ENCODE results near the gene SPOCK3.
"Not testable (repeated sequence)": the region's sequence is repeated elsewhere in the genome, so short reads cannot be mapped to it uniquely, and the experiment has no call there.

Gene SPOCK3

DNA sequence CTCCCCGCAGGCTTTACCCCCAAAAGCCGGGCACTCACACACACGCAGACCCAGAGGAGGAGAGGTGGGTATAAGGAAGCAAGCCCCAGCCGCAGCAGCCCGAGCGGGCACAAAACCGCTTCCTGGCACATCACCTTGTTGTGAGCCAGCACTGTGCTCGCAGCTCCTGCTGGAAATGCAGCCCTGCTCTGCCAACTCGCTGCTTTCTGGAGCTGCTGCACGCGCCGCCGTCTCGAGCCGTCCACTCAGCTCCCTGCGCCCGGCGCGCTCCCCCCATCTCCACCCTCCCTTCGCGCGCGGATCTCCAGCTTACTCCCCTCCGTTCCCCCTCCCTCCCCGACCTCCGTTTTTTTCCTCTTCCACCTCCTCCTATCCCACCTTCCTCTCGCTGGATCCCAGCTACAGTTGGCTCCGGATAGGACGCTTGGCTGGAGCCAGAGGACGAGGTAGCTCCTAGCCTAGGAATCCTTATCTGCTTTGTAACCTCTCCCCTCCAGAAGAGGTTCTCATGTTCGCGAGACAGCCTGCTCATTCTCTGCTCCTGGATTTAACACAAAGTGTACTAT, at the start of gene SPOCK3:
Gene SPOCK3 (minus strand): TSS at position 179 of the 566 bp plus-strand sequence.
- DNase-seq (ENCODE audit: low spot score): no peak

DNA sequence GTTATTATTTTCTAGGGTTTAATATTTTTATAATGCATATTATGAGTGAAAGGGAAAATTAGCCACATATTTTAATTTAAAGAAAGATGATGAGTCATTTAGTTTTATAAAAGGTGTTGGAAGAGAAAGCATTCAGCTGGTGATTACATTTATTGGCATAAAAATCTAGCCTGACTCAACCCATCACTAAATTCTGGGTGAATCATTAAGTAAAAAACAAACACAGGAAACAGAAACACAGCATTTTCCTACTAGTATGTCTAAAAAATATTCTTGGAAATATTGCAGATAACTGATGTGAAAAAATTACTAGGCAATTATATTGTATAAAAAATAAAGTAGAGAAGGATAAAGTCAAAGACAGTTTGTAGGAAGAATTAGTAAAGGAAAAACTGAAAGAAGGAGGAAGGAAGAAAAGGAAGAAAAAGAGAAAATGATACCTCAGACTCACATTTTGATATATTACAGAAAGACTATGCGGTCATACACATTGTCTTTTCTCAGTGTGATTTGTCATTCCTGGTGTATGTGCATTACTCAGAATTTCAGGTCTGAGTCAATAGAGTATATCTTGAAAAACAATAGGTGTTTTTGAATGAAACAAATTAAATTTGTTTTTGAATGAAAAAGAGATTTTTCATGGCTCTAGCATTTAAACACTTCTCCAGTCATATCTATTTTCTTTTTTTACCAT, 48.0 kb upstream of the SPOCK3 start:
- DNase-seq (ENCODE audit: low spot score): no peak

GRCh38 chr4:167281545-167281944, 47.3 kb upstream of the SPOCK3 start:
- DNase-seq (ENCODE audit: low spot score): not testable (repeated sequence)

DNA sequence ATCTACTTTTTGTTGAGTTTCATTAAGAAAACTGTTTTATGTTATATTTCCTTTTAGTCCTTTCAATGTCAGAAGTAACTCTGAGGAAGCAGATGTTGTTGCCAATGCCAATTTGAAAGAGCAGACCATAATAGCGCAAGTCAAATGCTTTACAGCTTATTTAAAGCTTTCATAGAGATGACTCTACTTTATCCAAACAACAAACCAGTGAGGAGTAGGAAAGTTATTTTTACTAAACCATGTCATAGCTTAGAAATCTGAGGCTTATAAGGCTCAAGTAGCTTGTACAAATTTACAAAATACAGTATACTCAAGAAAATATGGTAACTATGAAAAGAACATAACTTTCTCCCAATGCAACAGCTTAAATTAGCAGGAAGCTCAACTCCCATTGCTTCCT, 40.1 kb upstream of the SPOCK3 start:
- no peak for DNase-seq (ENCODE audit: low spot score)

DNA sequence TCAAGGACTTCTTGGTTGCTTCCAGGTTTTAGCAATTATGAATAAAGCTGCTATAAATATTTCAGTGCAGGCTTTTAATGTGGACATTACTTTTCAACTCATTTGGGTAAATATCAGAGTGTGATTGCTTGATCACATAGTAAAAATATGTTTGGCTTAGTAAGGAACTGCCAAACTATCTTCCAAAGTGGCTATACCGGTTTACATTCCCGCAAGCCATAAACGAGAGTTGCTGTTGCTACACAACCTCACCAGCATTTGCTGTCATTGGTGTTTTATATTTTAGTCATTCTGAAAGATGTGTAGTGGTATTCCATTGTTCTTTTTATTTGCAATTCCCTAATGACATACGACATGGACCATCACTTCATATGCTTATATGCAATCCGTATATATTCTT, 30.9 kb upstream of the SPOCK3 start:
- no peak for DNase-seq (ENCODE audit: low spot score)

DNA sequence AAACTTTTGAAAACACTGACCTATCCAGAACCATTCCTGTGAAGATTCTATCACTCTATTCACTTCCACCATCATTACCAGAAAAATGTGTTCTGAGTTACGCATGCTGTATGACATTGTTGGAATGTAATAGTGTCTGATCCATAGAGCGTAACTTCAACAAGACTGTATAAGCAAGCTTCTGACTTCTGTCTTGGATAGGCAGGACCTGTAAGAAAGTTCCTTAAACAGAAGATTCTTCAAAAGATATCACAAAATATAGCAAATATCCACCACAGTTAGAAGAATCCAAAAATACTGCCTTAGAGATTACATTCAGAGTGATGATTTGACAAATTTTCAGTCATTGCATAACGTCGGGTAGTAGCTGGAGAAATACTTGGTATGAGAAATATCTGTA, 14.0 kb upstream of the SPOCK3 start:
- DNase-seq (ENCODE audit: low spot score): no peak

GRCh38 chr4:167239627-167240026, 5.3 kb upstream of the SPOCK3 start:
- DNase-seq (ENCODE audit: low spot score): no peak

- DNase-seq (ENCODE audit: low spot score): no peak
Measured at GRCh38 chr4:167238226-167238625, 3.9 kb upstream of the SPOCK3 start.

DNA sequence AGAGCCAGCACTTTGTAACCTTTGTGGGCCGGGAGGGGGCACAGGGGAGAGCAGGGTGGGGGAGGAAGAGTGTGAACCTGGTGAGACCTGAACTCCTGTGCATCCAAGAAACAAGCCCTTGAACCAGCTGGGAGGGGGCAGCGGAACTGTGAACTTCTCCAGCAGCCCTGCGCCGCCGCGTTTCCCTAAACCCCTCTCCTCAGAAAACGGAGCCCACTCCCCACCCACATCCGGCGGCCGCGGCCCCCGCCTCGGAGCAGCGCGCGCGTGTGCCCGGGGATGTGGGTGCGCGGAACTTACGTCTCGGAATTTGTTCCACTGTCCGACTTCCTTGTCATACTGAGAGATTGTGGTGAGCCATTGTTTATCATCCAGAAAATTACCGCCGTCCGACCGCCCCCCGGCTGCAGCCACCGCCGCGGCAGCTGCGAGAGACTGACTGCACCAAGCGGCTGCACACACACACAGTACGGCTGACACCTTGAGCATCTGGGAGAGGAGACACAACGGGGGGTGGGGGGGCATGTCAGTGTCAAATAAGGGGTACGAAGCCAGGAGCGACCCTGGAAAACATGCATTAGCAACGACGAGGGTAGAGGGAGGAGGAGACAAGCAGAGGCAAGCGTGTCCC, 494 bp downstream of the SPOCK3 start:
- no peak for DNase-seq (ENCODE audit: low spot score)

GRCh38 chr4:167232805-167233684, 1.2 kb downstream of the SPOCK3 start:
- no peak for DNase-seq (ENCODE audit: low spot score)

GRCh38 chr4:167230744-167231143, 3.5 kb downstream of the SPOCK3 start:
- no peak for DNase-seq (ENCODE audit: low spot score)

DNA sequence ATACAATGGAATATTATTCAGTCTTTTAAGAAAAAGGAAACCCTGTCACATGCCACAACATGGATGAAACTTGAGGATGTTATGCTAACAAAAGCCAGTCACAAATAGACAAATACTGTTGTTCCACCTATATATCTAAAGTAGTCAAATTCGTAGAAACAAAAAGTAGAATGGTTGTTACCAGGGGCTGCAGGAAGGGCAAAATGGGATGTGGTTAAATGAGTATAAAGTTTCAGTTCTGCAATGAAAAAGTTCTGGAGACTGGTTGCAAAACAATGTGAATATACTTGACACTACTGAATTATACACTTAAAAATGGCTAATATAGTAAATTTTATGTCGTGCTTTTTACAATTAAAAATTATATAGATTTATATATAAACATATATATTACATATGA, 12.2 kb downstream of the SPOCK3 start:
- DNase-seq (ENCODE audit: low spot score): no peak

- no peak for DNase-seq (ENCODE audit: low spot score)
Measured at GRCh38 chr4:167221084-167221483, 13.2 kb downstream of the SPOCK3 start.

DNA sequence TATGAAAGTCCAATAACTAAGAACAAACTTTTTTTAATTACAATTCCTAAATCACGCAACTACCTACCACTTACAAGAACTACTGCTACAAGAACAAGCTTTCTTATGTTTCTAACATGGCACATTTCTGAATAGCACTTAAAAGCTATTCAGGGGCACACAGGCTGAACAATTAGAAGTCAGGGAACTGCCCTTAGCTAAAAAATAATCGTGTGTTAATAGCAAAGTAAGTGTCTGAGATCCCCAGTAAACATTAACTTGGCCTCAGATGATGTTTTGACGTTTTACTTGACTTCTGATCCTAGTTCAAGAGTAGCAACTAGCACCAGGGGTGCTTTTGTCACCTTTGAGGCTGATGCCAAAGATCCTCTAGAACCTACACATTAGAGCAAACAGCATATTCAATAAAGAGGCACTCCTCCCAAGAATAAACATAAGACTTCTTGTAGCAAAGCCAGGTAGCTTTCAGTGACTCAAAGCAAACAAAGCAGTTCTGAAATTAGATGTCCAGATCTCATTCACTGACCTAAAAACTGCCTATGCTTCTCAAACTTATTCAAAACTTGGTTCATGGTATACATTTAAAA, 16.2 kb downstream of the SPOCK3 start:
- no peak for DNase-seq (ENCODE audit: low spot score)

DNA sequence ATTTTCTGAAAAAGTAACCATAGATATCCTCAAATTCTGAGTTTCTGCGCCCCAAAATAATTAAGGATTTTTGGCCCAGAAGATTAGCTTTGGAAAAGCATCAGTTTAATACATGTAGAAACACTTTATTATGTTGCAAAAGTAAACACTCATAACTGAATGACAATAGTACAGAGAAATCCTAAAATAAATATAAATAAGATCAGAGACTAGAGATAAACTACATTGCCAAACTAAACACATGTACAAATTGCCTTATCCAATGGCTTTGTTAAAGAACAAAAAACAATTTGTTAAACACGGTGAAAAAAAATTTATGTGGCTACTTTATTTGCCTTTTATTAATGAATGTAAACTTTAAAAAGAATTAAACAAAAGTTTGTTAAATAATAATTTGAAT, 17.5 kb downstream of the SPOCK3 start:
- no peak for DNase-seq (ENCODE audit: low spot score)

DNA sequence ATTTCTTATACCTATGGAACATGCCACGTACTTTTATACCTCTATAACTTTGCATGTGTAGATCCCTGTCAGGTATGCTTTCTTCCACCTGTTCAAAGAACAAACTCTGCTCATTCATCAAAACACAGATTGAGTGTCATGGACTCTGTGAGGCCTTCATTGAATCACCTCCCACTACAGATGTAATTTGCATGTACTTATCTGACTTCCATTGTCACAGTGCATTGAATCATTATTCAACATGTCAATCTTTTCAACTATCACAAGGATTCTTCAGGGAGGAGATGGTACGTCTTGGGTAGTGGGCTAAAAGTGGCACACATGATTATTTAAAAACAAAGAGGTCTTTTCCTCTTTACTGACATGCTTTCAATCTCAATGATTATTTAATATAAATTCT, 24.1 kb downstream of the SPOCK3 start:
- DNase-seq (ENCODE audit: low spot score): no peak

DNA sequence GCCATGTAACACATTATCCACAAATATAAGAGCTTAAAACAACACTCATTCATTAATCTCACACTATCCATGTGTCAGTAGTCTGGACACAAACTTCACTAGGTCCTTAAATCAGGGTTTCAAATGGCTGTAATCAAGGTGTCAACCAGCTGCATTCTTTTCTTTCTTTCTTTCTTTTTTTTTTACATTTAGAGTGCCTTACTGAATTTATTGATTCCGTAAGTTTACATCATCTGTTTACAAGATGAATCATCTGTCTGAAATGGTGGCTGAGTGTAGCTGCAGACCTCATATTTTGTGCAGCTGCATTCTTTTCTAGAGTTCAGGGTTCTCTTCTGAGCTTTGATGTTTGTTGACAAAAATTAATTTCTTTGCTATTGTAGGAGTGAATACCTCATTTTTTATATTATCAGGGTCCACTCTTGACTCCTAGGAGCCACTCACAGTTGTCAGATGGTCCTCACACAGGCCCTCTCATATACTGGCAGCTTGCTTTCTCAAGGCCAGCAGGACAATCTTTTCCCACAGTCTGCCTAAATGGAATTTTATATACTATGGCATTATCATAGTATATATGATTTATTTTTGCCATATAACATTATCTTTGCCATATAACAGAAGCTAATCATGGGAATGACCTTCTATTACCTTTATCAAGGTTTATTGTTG, 37.8 kb downstream of the SPOCK3 start:
- DNase-seq (ENCODE audit: low spot score): no peak

- DNase-seq (ENCODE audit: low spot score): no peak
Measured at GRCh38 chr4:167190379-167190778, 43.9 kb downstream of the SPOCK3 start.

DNA sequence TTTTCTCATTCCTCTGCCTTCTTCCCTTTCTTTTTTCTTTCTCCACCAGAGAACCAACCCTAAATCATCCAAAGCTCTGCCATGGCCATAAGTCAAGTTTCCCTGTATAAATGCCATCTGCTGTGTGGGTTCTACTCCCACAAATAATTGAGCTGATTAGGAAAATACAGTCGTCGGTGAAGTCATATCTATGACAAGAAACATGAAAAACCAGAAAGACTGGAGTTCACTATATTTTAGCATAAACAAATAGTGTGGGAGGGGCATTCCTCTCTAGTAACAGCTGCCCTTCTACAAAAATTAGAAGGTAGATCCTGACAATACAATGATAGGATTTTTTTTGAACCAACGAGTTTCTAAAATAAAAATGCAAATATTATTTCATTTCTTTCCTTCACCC, 48.8 kb downstream of the SPOCK3 start:
- DNase-seq (ENCODE audit: low spot score): no peak

DNA sequence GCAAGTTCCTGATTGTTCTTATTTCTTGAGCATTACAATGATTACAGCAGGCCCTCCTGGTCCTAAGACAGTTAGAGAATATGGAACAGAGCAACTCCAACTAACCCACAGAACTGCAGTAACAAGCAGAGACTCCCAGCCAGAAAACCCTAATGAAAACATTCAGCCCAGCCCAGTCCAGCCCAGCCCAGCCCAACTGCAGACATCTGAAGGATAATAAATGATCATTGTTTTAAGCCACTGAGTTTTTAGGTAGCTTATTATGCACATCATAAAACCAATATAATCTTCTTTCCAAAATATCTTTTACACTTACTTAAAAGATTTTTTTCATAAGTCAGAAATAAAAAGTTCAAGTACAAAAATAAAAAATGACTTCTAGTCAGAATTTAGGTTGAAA, 51.3 kb downstream of the SPOCK3 start:
- DNase-seq (ENCODE audit: low spot score): no peak

DNA sequence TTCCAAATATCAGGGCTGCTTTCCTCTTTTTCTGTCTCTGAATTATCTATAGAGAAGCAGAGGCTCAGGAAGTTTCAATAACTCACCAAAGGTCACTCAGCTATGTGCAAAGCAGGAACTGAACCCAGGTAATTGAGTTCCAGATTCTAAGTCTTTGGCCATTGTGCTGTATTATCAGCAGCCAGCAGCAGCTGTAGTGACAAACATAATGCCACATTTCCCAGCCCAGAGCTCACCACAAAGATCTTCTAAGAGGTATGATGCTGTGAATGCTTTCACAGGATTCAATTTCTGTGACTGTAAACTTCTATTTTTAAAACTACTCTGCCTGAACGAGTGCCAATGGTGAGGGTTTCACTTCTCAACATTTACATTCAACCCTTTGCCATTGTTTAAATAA, 56.4 kb downstream of the SPOCK3 start:
- no peak for DNase-seq (ENCODE audit: low spot score)

Measured in COLO829 (cell line).